ENCODE data around the gene TAGLN.

- TF ChIP-seq POLR2AphosphoS5 (IDR thresholded peaks at IDR 0.05; ENCODE audit: low read depth, low read length): no peak
- TF ChIP-seq POLR2A (IDR thresholded peaks at IDR 0.05; ENCODE audit: low read depth, low read length): no peak
- no peak for TF ChIP-seq SPI1 (IDR thresholded peaks at IDR 0.05; ENCODE audit: low read depth, low read length)
- TF ChIP-seq TAF1 (IDR thresholded peaks at IDR 0.05; ENCODE audit: low read depth, low read length): no peak
- no peak for TF ChIP-seq PAX5 (IDR thresholded peaks at IDR 0.05; ENCODE audit: insufficient read depth, low read length, severe bottlenecking)
These were observed 5.8 kb upstream of the TAGLN start for GRCh38 chr11:117193130-117194020.
